ENCODE data around the gene METTL14. TPM values are rescaled to one million over a fixed set of nuclear protein-coding genes. Genes with fewer than 3 reads are reported as not detected.
A peak's percentile ranks its signal among the peaks of the same experiment; 100 is the strongest.

Gene METTL14
- total RNA-seq, 2 experiments from 2014 or later: 39.3 to 46.1 TPM

- ATAC-seq: no peak
- POLR2A ChIA-PET: no interaction called here
- intact Hi-C loops (cut with micrococcal nuclease): no loop called here
- H3K27me3 Mint-ChIP-seq: no peaks in the 10 kb centered on the region
- H3K27ac Mint-ChIP-seq: no peak overlapping the region
- no peak for TF ChIP-seq CTCF (IDR thresholded peaks at IDR 0.05)
- DNase-seq: no peak
- no peak overlapping the region for H3K4me3 Mint-ChIP-seq
- H3K4me1 Mint-ChIP-seq (ENCODE audit: low read depth): peaks cover 10% of the 10 kb centered on the region
- peaks cover 23% of the 10 kb centered on the region for H3K36me3 Mint-ChIP-seq (ENCODE audit: low read depth)
- no peaks in the 10 kb centered on the region for H3K9me3 Mint-ChIP-seq
- CTCF ChIA-PET: no interaction called here
Measured at GRCh38 chr4:118734491-118735205, 49.5 kb downstream of the METTL14 start.

- POLR2A ChIA-PET: no interaction called here
- peaks cover 17% of the 10 kb centered on the region for H3K36me3 Mint-ChIP-seq (ENCODE audit: low read depth)
- H3K4me3 Mint-ChIP-seq: no peak overlapping the region
- no peak overlapping the region for H3K27ac Mint-ChIP-seq
- TF ChIP-seq CTCF (IDR thresholded peaks at IDR 0.05): no peak
- H3K27me3 Mint-ChIP-seq: no peaks in the 10 kb centered on the region
- no peaks in the 10 kb centered on the region for H3K4me1 Mint-ChIP-seq (ENCODE audit: low read depth)
- ATAC-seq (no peak), DNase-seq (no peak)
- intact Hi-C loops (cut with micrococcal nuclease): no loop called here
- H3K9me3 Mint-ChIP-seq: no peaks in the 10 kb centered on the region
- CTCF ChIA-PET: interaction anchor here (2.3 kb wide), 1 partner anchor 154 kb away, joined by 8 read pairs; no protein-coding TSS in a partner anchor
Measured at GRCh38 chr4:118736900-118737299, 51.7 kb downstream of the METTL14 start.

GRCh38 chr4:118738090-118738489, 52.9 kb downstream of the METTL14 start:
- ChIA-PET POLR2A (no interaction called here), CTCF (interaction anchor here (2.3 kb wide), 1 partner anchor 153 kb away, joined by 8 read pairs; no protein-coding TSS in a partner anchor)
- Mint-ChIP-seq H3K27me3 (no peaks in the 10 kb centered on the region), H3K9me3 (no peaks in the 10 kb centered on the region), H3K4me1 (ENCODE audit: low read depth) (no peaks in the 10 kb centered on the region), H3K4me3 (no peak overlapping the region), H3K36me3 (ENCODE audit: low read depth) (peaks cover 11% of the 10 kb centered on the region), H3K27ac (no peak overlapping the region)
- no peak for TF ChIP-seq CTCF (IDR thresholded peaks at IDR 0.05)
- ATAC-seq (no peak), DNase-seq (no peak)
- intact Hi-C loops (cut with micrococcal nuclease): no loop called here

GRCh38 chr4:118739022-118739713, 54.0 kb downstream of the METTL14 start:
- H3K4me1 Mint-ChIP-seq (ENCODE audit: low read depth): no peaks in the 10 kb centered on the region
- no peak for ATAC-seq
- H3K9me3 Mint-ChIP-seq: no peaks in the 10 kb centered on the region
- H3K4me3 Mint-ChIP-seq: no peak overlapping the region
- peaks cover 13% of the 10 kb centered on the region for H3K36me3 Mint-ChIP-seq (ENCODE audit: low read depth)
- ChIA-PET CTCF (interaction anchor here (1.0 to 2.3 kb wide), 3 partner anchors 16 to 152 kb away, joined by 3 to 8 read pairs (median 4); partner anchors contain the start of gene SYNPO2), POLR2A (interaction anchor here (0.7 kb wide), 1 partner anchor 552 kb away, joined by 3 read pairs; no protein-coding TSS in a partner anchor)
- no peak for DNase-seq
- no peak overlapping the region for H3K27ac Mint-ChIP-seq
- no peaks in the 10 kb centered on the region for H3K27me3 Mint-ChIP-seq
- intact Hi-C loops (cut with micrococcal nuclease): no loop called here
- TF ChIP-seq CTCF (IDR thresholded peaks at IDR 0.05): no peak

GRCh38 chr4:118740869-118741268, 55.7 kb downstream of the METTL14 start:
- H3K27ac Mint-ChIP-seq: no peak overlapping the region
- no peaks in the 10 kb centered on the region for H3K27me3 Mint-ChIP-seq
- H3K9me3 Mint-ChIP-seq: no peaks in the 10 kb centered on the region
- ATAC-seq: no peak
- H3K36me3 Mint-ChIP-seq (ENCODE audit: low read depth): peaks cover 18% of the 10 kb centered on the region
- CTCF ChIA-PET: interaction anchor here (1.0 to 1.2 kb wide), 3 partner anchors 8 to 98 kb away, joined by 3 to 6 read pairs (median 4); no protein-coding TSS in a partner anchor
- intact Hi-C loops (cut with micrococcal nuclease): no loop called here
- no peaks in the 10 kb centered on the region for H3K4me1 Mint-ChIP-seq (ENCODE audit: low read depth)
- POLR2A ChIA-PET: no interaction called here
- DNase-seq: no peak
- no peak overlapping the region for H3K4me3 Mint-ChIP-seq
- TF ChIP-seq CTCF (IDR thresholded peaks at IDR 0.05): peak; percentile 51
